Measurements from ENCODE around the gene ZNF646. TPM values are rescaled to one million over a fixed set of nuclear protein-coding genes. Genes with fewer than 3 reads are reported as not detected.
A peak's percentile ranks its signal among the peaks of the same experiment; 100 is the strongest.

ZNF646 gene
- total RNA-seq, 4 donors from 2014 or later = 13.3 to 20.1 (median 17.7) TPM

GRCh38 chr16:31127182-31127581 is 53.0 kb downstream of the ZNF646 start:
- 31 to 55% methylated on average over 10 to 13 of the region's 13 CpGs for WGBS, 2 donors
- peak in 1 of 2 donors; percentile 60 for TF ChIP-seq POLR2A (IDR thresholded peaks at IDR 0.05)
- TF ChIP-seq, protein P1, sequence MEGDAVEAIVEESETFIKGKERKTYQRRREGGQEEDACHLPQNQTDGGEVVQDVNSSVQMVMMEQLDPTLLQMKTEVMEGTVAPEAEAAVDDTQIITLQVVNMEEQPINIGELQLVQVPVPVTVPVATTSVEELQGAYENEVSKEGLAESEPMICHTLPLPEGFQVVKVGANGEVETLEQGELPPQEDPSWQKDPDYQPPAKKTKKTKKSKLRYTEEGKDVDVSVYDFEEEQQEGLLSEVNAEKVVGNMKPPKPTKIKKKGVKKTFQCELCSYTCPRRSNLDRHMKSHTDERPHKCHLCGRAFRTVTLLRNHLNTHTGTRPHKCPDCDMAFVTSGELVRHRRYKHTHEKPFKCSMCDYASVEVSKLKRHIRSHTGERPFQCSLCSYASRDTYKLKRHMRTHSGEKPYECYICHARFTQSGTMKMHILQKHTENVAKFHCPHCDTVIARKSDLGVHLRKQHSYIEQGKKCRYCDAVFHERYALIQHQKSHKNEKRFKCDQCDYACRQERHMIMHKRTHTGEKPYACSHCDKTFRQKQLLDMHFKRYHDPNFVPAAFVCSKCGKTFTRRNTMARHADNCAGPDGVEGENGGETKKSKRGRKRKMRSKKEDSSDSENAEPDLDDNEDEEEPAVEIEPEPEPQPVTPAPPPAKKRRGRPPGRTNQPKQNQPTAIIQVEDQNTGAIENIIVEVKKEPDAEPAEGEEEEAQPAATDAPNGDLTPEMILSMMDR (IDR thresholded peaks at IDR 0.05) = no peak
- no peaks in the 10 kb centered on the region for H3K9me3 ChIP-seq
- H3K27ac ChIP-seq = peak overlapping the region; percentile 76 to 96 (median 92)
- no peak overlapping the region for H3K4me3 ChIP-seq (replicated peaks in 1 of 3)
- intact Hi-C loops (cut with DNase I) = no loop called here
- H3K36me3 ChIP-seq = peaks cover 16 to 31% of the 10 kb centered on the region in 2 donors
- no peaks in the 10 kb centered on the region for H3K27me3 ChIP-seq
- peaks cover 54 to 58% of the 10 kb centered on the region in 2 donors for H3K4me1 ChIP-seq
- DNase-seq = peak; percentile 84

DNA sequence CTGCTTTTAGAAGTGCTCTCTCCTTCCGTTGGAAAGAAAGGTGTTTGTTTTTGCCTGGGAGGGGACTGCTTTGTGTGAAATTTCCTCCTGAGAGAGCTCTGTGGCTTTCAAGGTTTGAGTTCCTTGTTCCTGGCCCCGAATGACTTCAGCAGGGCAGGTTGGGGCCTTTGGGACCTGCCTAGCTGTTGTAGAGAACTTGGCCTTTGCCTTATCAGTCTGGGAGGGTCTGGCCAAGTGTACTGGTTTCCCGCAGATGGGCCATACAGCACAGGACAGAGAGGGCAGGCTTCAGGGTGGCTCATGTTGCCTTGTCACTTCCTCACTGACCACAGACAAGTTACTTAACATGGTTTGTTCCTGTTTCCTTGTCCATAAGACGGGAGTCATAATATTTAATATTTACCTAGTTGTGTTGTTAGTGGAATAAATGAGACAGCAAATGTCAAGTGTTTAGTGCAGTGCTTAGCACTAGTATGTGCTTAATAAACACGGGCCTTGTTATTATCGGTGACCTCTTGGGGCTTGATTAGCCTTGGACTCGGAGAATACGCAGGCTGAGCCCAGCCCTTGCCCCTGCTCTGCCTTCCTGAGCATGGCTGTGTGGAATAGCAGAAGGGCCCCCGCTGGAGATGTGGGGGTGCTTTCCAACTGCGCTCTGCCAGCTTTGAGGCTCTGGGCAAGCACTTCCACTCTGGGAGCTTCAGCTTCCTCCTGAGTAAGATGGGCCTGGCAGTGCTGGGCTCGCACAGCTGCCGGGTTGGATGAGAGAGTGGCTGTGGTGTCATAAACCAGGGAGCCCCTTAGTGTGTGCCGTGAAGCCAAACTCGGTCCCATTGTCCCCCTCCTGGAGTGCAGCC is 54.7 kb downstream of the ZNF646 start:
- peaks cover 11 to 29% of the 10 kb centered on the region in 2 donors for H3K36me3 ChIP-seq
- H3K27me3 ChIP-seq = no peaks in the 10 kb centered on the region
- no peak for DNase-seq
- H3K9me3 ChIP-seq = no peaks in the 10 kb centered on the region
- WGBS, 2 donors = 56 to 59% methylated on average over 12 to 13 of the region's 14 CpGs
- TF ChIP-seq, protein P1 (IDR thresholded peaks at IDR 0.05) = no peak
- peak in 1 of 2 donors; percentile 26 for TF ChIP-seq POLR2A (IDR thresholded peaks at IDR 0.05)
- peak overlapping the region; percentile 76 to 96 (median 92) for H3K27ac ChIP-seq
- H3K4me3 ChIP-seq (replicated peaks in 1 of 3) = no peak overlapping the region
- intact Hi-C loops (cut with DNase I) = no loop called here
- H3K4me1 ChIP-seq = peaks cover 59 to 64% of the 10 kb centered on the region in 2 donors

DNA sequence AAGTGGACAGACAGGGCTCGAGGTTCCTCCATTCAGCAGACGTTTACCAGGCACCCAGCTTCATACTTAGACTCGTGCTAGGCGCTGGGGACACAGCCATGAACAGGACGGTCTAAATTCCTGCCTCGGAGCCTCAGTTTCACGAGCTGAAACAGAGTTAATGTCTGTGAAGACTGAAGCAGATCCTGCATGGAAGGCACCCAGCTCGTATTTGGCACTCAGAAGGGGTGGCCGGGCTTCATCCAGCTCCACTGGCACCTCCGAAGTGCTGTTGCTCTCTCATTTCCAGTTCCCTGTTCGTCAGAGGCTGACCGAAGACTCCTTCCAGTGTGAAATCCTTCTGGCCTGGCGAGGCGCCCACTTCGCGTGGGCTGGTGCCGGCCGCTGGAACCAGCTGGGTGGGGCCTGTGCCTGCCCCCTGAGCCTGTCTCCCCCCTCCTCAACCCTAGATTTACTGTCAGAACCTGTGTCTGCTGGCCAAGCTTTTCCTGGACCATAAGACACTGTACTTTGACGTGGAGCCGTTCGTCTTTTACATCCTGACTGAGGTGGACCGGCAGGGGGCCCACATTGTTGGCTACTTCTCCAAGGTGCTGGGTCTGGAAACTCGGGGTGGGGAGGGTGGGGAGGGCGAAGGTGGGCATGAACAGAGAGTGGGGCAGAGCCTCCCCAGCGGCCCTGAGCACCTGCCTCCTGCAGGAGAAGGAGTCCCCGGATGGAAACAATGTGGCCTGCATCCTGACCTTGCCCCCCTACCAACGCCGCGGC is 55.5 kb downstream of the ZNF646 start:
- Histone ChIP-seq H3K9me3 (no peaks in the 10 kb centered on the region), H3K27ac (peak overlapping the region; percentile 76 to 96 (median 92)), H3K27me3 (no peaks in the 10 kb centered on the region), H3K4me3 (replicated peaks in 1 of 3) (no peak overlapping the region), H3K4me1 (peaks cover 66 to 72% of the 10 kb centered on the region in 2 donors), H3K36me3 (peaks cover 11 to 29% of the 10 kb centered on the region in 2 donors)
- TF ChIP-seq, protein P1 (IDR thresholded peaks at IDR 0.05) = no peak
- peak in 1 of 2 donors; percentile 41 for TF ChIP-seq POLR2A (IDR thresholded peaks at IDR 0.05)
- intact Hi-C loops (cut with DNase I) = no loop called here
- peak; percentile 87 to 88 for DNase-seq
- 28 to 33% methylated on average over 19 to 20 of the region's 29 CpGs for WGBS, 2 donors

- Histone ChIP-seq H3K27me3 (no peaks in the 10 kb centered on the region), H3K4me3 (replicated peaks in 1 of 3) (no peak overlapping the region), H3K9me3 (no peaks in the 10 kb centered on the region), H3K27ac (peak overlapping the region; percentile 76 to 96 (median 92)), H3K4me1 (peaks cover 67 to 73% of the 10 kb centered on the region in 2 donors), H3K36me3 (peaks cover 11 to 29% of the 10 kb centered on the region in 2 donors)
- intact Hi-C loops (cut with DNase I) = no loop called here
- peak; percentile 43 to 48 for DNase-seq
- TF ChIP-seq, protein P1 (IDR thresholded peaks at IDR 0.05) = no peak
- TF ChIP-seq POLR2A (IDR thresholded peaks at IDR 0.05) = no peak
- WGBS, 2 donors = 43 to 51% methylated on average over 3 of the region's 10 CpGs
Measured at GRCh38 chr16:31130336-31130891, 56.2 kb downstream of the ZNF646 start.

All from thyroid gland (tissue), 4 donors.